HG03108 (cell line): ENCODE results near the gene BMI1.
A peak's percentile ranks its signal among the peaks of the same experiment; 100 is the strongest.

Source experiments
- ATAC-seq: cut with Tn5 transposase; IDR thresholded peaks from one replicate; pipeline ENCODE4 v1.9.1; 2021; ENCODE audit warnings: moderate library complexity; ENCODE audit not compliant: unreplicated experiment

Gene BMI1

GRCh38 chr10:22319547-22319979, 1.3 kb upstream of the BMI1 start:
- ATAC-seq = no peak

GRCh38 chr10:22319980-22320558, 830 bp upstream of the BMI1 start:
- ATAC-seq = no peak

GRCh38 chr10:22321156-22321923, 441 bp downstream of the BMI1 start:
- ATAC-seq = no peak

GRCh38 chr10:22321924-22322640, 1.2 kb downstream of the BMI1 start:
- ATAC-seq = no peak

DNA sequence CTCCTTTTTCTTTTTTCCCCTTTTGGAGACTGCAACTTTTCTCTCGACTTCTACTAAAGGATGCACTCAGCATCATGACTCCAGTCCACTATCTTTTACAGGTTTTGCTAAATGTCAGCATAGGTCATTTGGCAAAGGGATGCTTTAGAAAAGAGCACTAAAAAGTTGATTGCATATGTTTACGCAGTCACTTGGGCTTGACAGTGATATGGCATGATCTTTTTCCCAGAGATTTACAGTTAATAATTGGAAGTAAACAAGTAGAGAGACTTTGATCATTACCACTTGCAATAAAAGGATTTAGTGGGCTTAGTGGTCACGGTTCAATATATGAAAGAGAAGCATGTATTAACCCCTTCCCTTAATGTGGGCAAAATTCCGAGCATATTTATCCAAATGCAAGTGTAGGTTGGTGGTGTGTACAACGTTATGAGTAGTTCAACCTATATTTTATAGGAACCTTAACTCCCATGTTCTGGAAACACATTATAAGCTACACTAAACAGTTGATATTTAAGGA, 1.8 kb downstream of the BMI1 start:
- no peak for ATAC-seq

GRCh38 chr10:22323538-22324305, 2.8 kb downstream of the BMI1 start:
- no peak for ATAC-seq

GRCh38 chr10:22324413-22324812, 3.5 kb downstream of the BMI1 start:
- no peak for ATAC-seq

- ATAC-seq = no peak
Measured at GRCh38 chr10:22324893-22325271, 4.0 kb downstream of the BMI1 start.

GRCh38 chr10:22325272-22326144, 4.6 kb downstream of the BMI1 start:
- ATAC-seq = peak; percentile 44

DNA sequence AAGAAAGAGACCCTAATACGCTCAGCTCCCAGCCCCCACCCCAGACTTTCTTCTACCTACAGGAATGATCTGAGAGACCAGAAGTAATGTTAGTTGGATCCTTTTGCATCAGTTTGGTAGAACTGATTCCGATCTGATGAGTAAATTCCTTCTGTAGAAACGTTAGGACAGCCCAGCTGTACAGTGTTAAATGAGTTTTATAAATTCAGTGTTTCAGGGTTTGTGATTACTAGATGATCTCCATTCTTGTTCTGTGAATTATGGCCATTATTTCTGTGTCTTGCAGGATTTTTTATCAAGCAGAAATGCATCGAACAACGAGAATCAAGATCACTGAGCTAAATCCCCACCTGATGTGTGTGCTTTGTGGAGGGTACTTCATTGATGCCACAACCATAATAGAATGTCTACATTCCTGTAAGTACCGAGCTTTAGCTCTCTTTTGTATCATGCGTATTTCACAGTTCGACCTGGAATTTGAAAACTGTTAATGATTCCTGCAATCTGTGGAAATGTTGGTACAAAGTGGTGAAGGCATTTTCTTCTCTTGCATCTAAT, 5.3 kb downstream of the BMI1 start:
- no peak for ATAC-seq

DNA sequence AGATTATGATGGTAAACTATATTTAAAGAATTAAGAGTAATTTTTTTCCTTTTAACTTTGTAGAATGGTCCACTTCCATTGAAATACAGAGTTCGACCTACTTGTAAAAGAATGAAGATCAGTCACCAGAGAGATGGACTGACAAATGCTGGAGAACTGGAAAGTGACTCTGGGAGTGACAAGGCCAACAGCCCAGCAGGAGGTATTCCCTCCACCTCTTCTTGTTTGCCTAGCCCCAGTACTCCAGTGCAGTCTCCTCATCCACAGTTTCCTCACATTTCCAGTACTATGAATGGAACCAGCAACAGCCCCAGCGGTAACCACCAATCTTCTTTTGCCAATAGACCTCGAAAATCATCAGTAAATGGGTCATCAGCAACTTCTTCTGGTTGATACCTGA, 8.3 kb downstream of the BMI1 start:
- ATAC-seq = no peak

DNA sequence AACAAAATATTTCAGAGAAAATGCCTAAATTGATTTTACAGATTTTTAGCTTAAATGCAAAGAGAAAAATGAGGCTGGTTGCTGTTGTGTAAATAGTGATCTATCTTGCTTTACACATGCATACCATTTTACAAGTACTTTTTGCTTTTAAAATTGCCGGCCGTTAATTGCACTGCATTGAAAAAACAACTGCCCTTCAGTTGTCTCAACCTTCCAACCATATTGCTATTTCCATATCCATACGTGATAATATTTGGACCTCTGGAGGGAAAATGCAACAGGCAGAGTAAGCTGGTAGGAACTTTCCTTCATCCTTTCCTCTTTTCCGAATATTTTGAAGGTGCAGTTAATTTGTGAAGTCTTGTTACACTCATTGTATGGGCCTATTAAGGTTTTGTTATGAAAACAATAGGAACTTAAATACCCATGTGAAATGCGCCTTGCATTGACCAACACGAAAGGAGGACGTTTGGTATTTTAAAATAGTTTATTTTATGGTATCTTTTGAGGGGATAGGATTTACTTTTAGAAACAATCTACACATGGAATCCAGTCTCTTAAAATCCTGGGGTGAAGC, 11.3 kb downstream of the BMI1 start:
- no peak for ATAC-seq

DNA sequence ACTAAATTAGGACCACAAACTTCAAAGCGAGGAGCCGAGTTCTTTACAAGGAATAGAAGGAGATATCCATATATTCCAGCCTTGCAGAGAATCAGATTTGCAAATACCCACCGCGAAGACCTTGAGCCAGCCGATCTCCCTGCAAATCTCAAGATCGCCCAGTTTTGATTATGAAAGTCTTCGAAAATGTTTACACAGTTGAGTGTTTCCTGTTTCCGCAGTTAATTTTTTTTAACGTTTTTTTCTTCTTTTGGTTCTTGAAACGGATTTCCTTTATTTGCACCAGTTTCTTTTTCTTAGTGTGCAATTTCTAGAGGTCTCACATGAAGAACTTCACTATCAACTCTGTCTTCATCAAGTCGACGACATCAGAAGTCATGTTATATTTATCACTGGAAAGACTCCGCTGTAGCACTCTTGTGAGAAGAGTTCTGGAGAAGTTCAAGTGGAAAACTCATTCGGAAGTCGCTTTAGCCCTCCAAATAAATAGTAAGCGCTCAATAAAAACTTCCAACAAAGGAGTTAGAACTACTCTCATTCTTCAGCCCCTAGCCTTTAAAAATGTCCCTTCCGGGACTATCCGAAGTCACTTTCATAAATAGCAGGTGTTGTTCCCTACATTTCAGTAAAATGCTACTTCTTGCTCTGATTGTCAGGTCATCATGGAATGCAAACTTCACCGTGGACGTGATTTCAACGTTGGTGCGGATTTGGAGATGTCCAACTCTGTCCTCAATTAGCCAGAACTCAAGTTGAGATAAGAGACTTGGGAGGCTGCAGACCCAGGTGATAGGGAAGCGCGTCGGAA, 12.5 kb downstream of the BMI1 start:
- no peak for ATAC-seq

DNA sequence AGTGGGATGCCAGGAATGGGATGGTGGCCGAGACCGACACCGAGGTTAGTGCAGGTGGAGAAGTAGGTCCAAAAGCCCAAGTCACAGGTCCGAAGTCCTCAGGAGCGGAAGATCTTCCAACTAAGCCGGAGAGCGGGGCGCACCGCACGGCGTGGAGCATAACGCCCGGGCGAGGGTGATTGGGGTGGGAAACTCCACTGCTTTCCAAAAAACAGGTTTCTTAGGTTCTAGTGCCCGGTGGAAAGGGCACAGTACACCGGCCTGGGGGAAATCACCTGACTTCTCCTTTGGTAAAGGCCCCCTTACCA, 13.0 kb downstream of the BMI1 start:
- ATAC-seq = no peak

DNA sequence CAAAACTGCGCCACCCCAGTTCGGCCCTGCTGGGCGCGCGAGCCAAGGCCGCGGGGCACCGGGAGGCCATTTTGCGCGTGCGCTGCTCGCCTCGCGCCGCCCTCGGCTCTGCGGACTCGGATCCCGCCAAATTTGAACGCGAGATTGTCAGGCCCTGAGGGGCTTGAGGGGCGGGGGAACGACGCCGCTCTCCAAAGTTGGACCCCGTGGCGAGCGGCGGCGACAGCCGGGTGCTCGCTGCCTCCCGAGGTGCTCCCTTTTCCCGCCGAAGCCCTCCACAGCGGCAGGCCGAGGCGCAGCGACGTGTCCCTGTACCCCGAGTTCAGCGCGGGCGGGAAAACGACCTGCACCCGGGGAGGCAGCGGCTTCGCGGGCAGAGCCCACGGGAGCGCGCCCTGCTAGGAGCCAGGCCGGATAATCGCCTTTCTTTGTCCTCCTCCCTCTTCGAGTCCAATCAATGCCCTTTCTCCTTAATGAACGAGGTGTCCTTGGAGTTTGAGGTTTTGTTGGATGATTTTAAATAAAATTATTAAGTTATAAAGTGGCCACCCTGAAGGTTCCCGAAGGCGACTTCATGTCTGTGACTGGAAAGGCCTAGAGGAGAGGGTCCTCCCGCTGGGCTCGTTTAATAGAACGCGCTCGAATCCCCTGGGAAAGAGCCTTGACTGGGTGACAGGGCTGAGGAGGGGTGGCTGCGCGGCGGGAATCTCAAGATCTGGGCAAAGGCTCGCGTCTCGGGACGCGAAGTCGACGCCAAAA, 13.7 kb downstream of the BMI1 start:
- ATAC-seq = no peak

GRCh38 chr10:22335173-22335933, 14.5 kb downstream of the BMI1 start:
- no peak for ATAC-seq

GRCh38 chr10:22338185-22338900, 17.4 kb downstream of the BMI1 start:
- ATAC-seq = no peak
